Panc1 (cell line): Measurements from ENCODE around the gene SYTL3. TPM values are rescaled to one million over a fixed set of nuclear protein-coding genes. Genes with fewer than 3 reads are reported as not detected.

Experiments used
- ATAC-seq: fragments of 200-7000 bp; cut with Tn5 transposase; 2 replicates; pipeline ENCODE4 v1.9.1; 2020; ENCODE audit warnings: mild to moderate bottlenecking, moderate library complexity
- BruUV-seq: library from RNA; stranded (reverse); fragments of 400-500 nt; replicated peaks from 2 replicates; lab custom pipeline; 2021; lab: Mats Ljungman, UMichigan
- CTCF ChIA-PET: fragments of 300-600 bp; sonication (Branson Sonifier 250); formaldehyde crosslinking; loops from one replicate; lab custom pipeline; 2022; ENCODE audit warnings: antibody characterized with exemption; lab: Charles Lee
- POLR2A ChIA-PET: fragments of 300-600 bp; sonication (Branson Sonifier 250); formaldehyde crosslinking; loops from one replicate; lab custom pipeline; 2022; ENCODE audit warnings: antibody characterized with exemption; lab: Charles Lee
- DNase-seq: peaks from one replicate; pipeline ENCODE4 v3.0.0-alpha.2; 2010; ENCODE audit warnings: low read depth, low spot score
- H3K27ac ChIP-seq: 2 replicates; pipeline ENCODE4 v1.5.1; 2011; ENCODE audit warnings: mild to moderate bottlenecking, low read length, inconsistent platforms
- H3K27me3 ChIP-seq: fragments of 200-500 bp; sonication (Bioruptor generic); 2 replicates; pipeline ENCODE4 v1.6.0; 2014; ENCODE audit warnings: low read length, inconsistent platforms; ENCODE audit not compliant: control insufficient read depth, insufficient read depth
- H3K36me3 ChIP-seq: fragments of 200-500 bp; sonication (Bioruptor generic); 2 replicates; pipeline ENCODE4 v1.5.1; 2014; ENCODE audit warnings: inconsistent platforms, mild to moderate bottlenecking, low read length, moderate library complexity; ENCODE audit not compliant: control insufficient read depth, insufficient read depth
- H3K4me1 ChIP-seq: 2 replicates; pipeline ENCODE4 v1.5.1; 2011; ENCODE audit warnings: inconsistent platforms, mild to moderate bottlenecking, low read length, moderate library complexity; ENCODE audit not compliant: control insufficient read depth, insufficient read depth
- H3K4me3 ChIP-seq, 2 experiments: 2 replicates each; pipeline ENCODE4 v1.5.1; 2011 to 2012; ENCODE audit warnings: low read depth in 2 of 2, low read length in 2 of 2, mild to moderate bottlenecking in 2 of 2, inconsistent platforms in 1 of 2, moderate library complexity in 1 of 2
- H3K9me3 ChIP-seq: fragments of 200-500 bp; sonication (Bioruptor generic); 2 replicates; pipeline ENCODE4 v1.5.1; 2014; ENCODE audit warnings: low read depth, mild to moderate bottlenecking, inconsistent platforms, low read length, moderate library complexity; ENCODE audit not compliant: control insufficient read depth, insufficient read depth
- CTCF ChIP-seq: fragments of 450-650 bp; IDR thresholded peaks from 2 replicates; pipeline ENCODE4 v1.5.1; 2017; ENCODE audit warnings: mild to moderate bottlenecking
- POLR2AphosphoS5 ChIP-seq: IDR thresholded peaks from 2 replicates; pipeline ENCODE4 v1.6.1; 2012; ENCODE audit warnings: mild to moderate bottlenecking, low read depth, low read length, moderate library complexity
- REST ChIP-seq, 2 experiments: IDR thresholded peaks; 2 replicates each; pipeline ENCODE4 v1.6.1; 2011 to 2012; ENCODE audit warnings: low read depth in 2 of 2, control low read depth in 1 of 2, low read length in 1 of 2, mild to moderate bottlenecking in 1 of 2, moderate library complexity in 1 of 2; ENCODE audit not compliant: insufficient read depth in 1 of 2
- SIN3A ChIP-seq: IDR thresholded peaks from 2 replicates; pipeline ENCODE4 v1.6.1; 2012; ENCODE audit warnings: low read depth, mild to moderate bottlenecking, low read length, moderate library complexity, borderline replicate concordance; ENCODE audit not compliant: insufficient read depth
- TCF7L2 ChIP-seq: IDR thresholded peaks from 2 replicates; pipeline ENCODE4 v1.6.1; 2011; ENCODE audit warnings: mild to moderate bottlenecking, low read depth, low read length, inconsistent platforms
- in situ Hi-C: cut with HindIII; loops from 2 replicates; pipeline ENCODE4 v1.10.0; 2016; ENCODE audit warnings: low sequenced_read_pairs, low pct_unique_long_range_greater_than_20kb
- intact Hi-C: fragments of 100-400 bp; cut with micrococcal nuclease; formaldehyde crosslinking; loops from one replicate; pipeline ENCODE4 v1.10.0; 2022; ENCODE audit not compliant: unreplicated experiment
- total RNA-seq: library from RNA; stranded (reverse); gene quantifications from one replicate; pipeline ENCODE4 v1.2.1, GENCODE V29; 2021; ENCODE audit not compliant: unreplicated experiment

Gene SYTL3
- total RNA-seq, 1 experiment from 2014 or later, result 1.4 TPM

- BruUV-seq, result no TSS peak
- H3K36me3 ChIP-seq, result peaks cover 10% of the 10 kb centered on the region; the same call in 1 of the 2 replicates
Measured at GRCh38 chr6:158798311-158798710, 148.5 kb downstream of the SYTL3 start.

GRCh38 chr6:158799051-158799792, 149.4 kb downstream of the SYTL3 start:
- peak; percentile 61 for ATAC-seq
- in situ Hi-C loops (no loop called here), intact Hi-C loops (no loop called here)
- Histone ChIP-seq H3K4me3 (no peak overlapping the region), H3K9me3 (no peaks in the 10 kb centered on the region), H3K36me3 (peaks cover 10% of the 10 kb centered on the region; the same call in 1 of the 2 replicates), H3K27me3 (no peaks in the 10 kb centered on the region), H3K27ac (no peak overlapping the region), H3K4me1 (peaks cover 62% of the 10 kb centered on the region)
- ChIA-PET POLR2A (interaction anchor here (0.6 kb wide), 1 partner anchor 20 kb away, joined by 3 read pairs; the partner anchor contains the start of gene EZR), CTCF (interaction anchor here (0.5 kb wide), 1 partner anchor 294 kb away, joined by 7 read pairs; no protein-coding TSS in a partner anchor)
- DNase-seq, result no peak
- BruUV-seq, result TSS peak; percentile 7
- no peak for TF ChIP-seq POLR2AphosphoS5
- peak; percentile 30; the same call in 1 of the 2 replicates for TF ChIP-seq CTCF
- TF ChIP-seq TCF7L2, result peak; percentile 38; the same call in 1 of the 2 replicates
- no peak for TF ChIP-seq REST (IDR thresholded peaks at IDR 0.05; ENCODE audit: insufficient read depth in 1 of 2, low read depth in 2 of 2, low read length in 1 of 2)

More at GRCh38 chr6:158798311-158798710, 148.5 kb downstream of the SYTL3 start:
- intact Hi-C loops, result no loop called here
- no peak for TF ChIP-seq TCF7L2
- no peak for TF ChIP-seq POLR2AphosphoS5
- TF ChIP-seq SIN3A, result no peak
- no peak for TF ChIP-seq CTCF
- TF ChIP-seq REST (IDR thresholded peaks at IDR 0.05; ENCODE audit: insufficient read depth in 1 of 2, low read depth in 2 of 2, low read length in 1 of 2), result no peak
- ChIA-PET CTCF (interaction anchor here (0.6 kb wide), 3 partner anchors 47 to 308 kb away, joined by 4 to 5 read pairs (median 5); no protein-coding TSS in a partner anchor), POLR2A (no interaction called here)
- ATAC-seq (no peak), DNase-seq (no peak)
- Histone ChIP-seq H3K9me3 (no peaks in the 10 kb centered on the region), H3K4me1 (peaks cover 58% of the 10 kb centered on the region), H3K27me3 (no peaks in the 10 kb centered on the region), H3K27ac (no peak overlapping the region), H3K4me3 (no peak overlapping the region)
- in situ Hi-C loops, result no loop called here
